ENCODE data around the gene RSPH1.

- no peak for TF ChIP-seq ZFX (IDR thresholded peaks at IDR 0.05)
- TF ChIP-seq ATF3 (IDR thresholded peaks at IDR 0.05) = no peak
- TF ChIP-seq, protein P1, sequence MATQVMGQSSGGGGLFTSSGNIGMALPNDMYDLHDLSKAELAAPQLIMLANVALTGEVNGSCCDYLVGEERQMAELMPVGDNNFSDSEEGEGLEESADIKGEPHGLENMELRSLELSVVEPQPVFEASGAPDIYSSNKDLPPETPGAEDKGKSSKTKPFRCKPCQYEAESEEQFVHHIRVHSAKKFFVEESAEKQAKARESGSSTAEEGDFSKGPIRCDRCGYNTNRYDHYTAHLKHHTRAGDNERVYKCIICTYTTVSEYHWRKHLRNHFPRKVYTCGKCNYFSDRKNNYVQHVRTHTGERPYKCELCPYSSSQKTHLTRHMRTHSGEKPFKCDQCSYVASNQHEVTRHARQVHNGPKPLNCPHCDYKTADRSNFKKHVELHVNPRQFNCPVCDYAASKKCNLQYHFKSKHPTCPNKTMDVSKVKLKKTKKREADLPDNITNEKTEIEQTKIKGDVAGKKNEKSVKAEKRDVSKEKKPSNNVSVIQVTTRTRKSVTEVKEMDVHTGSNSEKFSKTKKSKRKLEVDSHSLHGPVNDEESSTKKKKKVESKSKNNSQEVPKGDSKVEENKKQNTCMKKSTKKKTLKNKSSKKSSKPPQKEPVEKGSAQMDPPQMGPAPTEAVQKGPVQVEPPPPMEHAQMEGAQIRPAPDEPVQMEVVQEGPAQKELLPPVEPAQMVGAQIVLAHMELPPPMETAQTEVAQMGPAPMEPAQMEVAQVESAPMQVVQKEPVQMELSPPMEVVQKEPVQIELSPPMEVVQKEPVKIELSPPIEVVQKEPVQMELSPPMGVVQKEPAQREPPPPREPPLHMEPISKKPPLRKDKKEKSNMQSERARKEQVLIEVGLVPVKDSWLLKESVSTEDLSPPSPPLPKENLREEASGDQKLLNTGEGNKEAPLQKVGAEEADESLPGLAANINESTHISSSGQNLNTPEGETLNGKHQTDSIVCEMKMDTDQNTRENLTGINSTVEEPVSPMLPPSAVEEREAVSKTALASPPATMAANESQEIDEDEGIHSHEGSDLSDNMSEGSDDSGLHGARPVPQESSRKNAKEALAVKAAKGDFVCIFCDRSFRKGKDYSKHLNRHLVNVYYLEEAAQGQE (IDR thresholded peaks at IDR 0.05; ENCODE audit: low read depth) = no peak
- no peak for TF ChIP-seq POLR2A (IDR thresholded peaks at IDR 0.05; ENCODE audit: borderline replicate concordance, extremely low read depth, insufficient read depth, insufficient read length)
- no peak for TF ChIP-seq SP1 (IDR thresholded peaks at IDR 0.05; ENCODE audit: low read depth)
- TF ChIP-seq ZNF274 (IDR thresholded peaks at IDR 0.05; ENCODE audit: low read depth, low read length) = no peak
- TF ChIP-seq POLR2AphosphoS5 (IDR thresholded peaks at IDR 0.05; ENCODE audit: low read depth, low read length) = no peak
Measured at GRCh38 chr21:42461185-42461520, 34.9 kb downstream of the RSPH1 start.
